Measurements from ENCODE around the gene RAD1.

- TF ChIP-seq, protein P1, sequence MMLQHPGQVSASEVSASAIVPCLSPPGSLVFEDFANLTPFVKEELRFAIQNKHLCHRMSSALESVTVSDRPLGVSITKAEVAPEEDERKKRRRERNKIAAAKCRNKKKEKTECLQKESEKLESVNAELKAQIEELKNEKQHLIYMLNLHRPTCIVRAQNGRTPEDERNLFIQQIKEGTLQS (CRISPR knock-in tag; conservative IDR thresholded peaks at IDR 0.05): no peak
- TF ChIP-seq, protein P2, sequence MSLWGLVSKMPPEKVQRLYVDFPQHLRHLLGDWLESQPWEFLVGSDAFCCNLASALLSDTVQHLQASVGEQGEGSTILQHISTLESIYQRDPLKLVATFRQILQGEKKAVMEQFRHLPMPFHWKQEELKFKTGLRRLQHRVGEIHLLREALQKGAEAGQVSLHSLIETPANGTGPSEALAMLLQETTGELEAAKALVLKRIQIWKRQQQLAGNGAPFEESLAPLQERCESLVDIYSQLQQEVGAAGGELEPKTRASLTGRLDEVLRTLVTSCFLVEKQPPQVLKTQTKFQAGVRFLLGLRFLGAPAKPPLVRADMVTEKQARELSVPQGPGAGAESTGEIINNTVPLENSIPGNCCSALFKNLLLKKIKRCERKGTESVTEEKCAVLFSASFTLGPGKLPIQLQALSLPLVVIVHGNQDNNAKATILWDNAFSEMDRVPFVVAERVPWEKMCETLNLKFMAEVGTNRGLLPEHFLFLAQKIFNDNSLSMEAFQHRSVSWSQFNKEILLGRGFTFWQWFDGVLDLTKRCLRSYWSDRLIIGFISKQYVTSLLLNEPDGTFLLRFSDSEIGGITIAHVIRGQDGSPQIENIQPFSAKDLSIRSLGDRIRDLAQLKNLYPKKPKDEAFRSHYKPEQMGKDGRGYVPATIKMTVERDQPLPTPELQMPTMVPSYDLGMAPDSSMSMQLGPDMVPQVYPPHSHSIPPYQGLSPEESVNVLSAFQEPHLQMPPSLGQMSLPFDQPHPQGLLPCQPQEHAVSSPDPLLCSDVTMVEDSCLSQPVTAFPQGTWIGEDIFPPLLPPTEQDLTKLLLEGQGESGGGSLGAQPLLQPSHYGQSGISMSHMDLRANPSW (CRISPR knock-in tag; conservative IDR thresholded peaks at IDR 0.05; ENCODE audit: low read depth): no peak
- TF ChIP-seq, protein P3, sequence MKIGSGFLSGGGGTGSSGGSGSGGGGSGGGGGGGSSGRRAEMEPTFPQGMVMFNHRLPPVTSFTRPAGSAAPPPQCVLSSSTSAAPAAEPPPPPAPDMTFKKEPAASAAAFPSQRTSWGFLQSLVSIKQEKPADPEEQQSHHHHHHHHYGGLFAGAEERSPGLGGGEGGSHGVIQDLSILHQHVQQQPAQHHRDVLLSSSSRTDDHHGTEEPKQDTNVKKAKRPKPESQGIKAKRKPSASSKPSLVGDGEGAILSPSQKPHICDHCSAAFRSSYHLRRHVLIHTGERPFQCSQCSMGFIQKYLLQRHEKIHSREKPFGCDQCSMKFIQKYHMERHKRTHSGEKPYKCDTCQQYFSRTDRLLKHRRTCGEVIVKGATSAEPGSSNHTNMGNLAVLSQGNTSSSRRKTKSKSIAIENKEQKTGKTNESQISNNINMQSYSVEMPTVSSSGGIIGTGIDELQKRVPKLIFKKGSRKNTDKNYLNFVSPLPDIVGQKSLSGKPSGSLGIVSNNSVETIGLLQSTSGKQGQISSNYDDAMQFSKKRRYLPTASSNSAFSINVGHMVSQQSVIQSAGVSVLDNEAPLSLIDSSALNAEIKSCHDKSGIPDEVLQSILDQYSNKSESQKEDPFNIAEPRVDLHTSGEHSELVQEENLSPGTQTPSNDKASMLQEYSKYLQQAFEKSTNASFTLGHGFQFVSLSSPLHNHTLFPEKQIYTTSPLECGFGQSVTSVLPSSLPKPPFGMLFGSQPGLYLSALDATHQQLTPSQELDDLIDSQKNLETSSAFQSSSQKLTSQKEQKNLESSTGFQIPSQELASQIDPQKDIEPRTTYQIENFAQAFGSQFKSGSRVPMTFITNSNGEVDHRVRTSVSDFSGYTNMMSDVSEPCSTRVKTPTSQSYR (CRISPR knock-in tag; IDR thresholded peaks at IDR 0.05): no peak
- TF ChIP-seq, protein P4, sequence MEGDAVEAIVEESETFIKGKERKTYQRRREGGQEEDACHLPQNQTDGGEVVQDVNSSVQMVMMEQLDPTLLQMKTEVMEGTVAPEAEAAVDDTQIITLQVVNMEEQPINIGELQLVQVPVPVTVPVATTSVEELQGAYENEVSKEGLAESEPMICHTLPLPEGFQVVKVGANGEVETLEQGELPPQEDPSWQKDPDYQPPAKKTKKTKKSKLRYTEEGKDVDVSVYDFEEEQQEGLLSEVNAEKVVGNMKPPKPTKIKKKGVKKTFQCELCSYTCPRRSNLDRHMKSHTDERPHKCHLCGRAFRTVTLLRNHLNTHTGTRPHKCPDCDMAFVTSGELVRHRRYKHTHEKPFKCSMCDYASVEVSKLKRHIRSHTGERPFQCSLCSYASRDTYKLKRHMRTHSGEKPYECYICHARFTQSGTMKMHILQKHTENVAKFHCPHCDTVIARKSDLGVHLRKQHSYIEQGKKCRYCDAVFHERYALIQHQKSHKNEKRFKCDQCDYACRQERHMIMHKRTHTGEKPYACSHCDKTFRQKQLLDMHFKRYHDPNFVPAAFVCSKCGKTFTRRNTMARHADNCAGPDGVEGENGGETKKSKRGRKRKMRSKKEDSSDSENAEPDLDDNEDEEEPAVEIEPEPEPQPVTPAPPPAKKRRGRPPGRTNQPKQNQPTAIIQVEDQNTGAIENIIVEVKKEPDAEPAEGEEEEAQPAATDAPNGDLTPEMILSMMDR (IDR thresholded peaks at IDR 0.05): no peak
- no peak for TF ChIP-seq MAX (CRISPR knock-in tag; IDR thresholded peaks at IDR 0.05)
- no peak for TF ChIP-seq OVOL2 (CRISPR knock-in tag; IDR thresholded peaks at IDR 0.05; ENCODE audit: borderline replicate concordance)
- TF ChIP-seq NFYB (CRISPR knock-in tag; conservative IDR thresholded peaks at IDR 0.05; ENCODE audit: low read depth): no peak
- TF ChIP-seq, protein P5, sequence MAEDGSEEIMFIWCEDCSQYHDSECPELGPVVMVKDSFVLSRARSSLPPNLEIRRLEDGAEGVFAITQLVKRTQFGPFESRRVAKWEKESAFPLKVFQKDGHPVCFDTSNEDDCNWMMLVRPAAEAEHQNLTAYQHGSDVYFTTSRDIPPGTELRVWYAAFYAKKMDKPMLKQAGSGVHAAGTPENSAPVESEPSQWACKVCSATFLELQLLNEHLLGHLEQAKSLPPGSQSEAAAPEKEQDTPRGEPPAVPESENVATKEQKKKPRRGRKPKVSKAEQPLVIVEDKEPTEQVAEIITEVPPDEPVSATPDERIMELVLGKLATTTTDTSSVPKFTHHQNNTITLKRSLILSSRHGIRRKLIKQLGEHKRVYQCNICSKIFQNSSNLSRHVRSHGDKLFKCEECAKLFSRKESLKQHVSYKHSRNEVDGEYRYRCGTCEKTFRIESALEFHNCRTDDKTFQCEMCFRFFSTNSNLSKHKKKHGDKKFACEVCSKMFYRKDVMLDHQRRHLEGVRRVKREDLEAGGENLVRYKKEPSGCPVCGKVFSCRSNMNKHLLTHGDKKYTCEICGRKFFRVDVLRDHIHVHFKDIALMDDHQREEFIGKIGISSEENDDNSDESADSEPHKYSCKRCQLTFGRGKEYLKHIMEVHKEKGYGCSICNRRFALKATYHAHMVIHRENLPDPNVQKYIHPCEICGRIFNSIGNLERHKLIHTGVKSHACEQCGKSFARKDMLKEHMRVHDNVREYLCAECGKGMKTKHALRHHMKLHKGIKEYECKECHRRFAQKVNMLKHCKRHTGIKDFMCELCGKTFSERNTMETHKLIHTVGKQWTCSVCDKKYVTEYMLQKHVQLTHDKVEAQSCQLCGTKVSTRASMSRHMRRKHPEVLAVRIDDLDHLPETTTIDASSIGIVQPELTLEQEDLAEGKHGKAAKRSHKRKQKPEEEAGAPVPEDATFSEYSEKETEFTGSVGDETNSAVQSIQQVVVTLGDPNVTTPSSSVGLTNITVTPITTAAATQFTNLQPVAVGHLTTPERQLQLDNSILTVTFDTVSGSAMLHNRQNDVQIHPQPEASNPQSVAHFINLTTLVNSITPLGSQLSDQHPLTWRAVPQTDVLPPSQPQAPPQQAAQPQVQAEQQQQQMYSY (CRISPR knock-in tag; IDR thresholded peaks at IDR 0.05): no peak
Measured at GRCh38 chr5:34891981-34892380, 23.3 kb downstream of the RAD1 start.
